Prostate gland (tissue), 2 donors: ENCODE data around the gene PNMA8C.

ENCODE experiments used
- POLR2A ChIP-seq: fragments of 450-650 bp; IDR thresholded peaks from one replicate; pipeline ENCODE4 v1.6.1; 2016; ENCODE audit warnings: antibody characterized with exemption, mild to moderate bottlenecking
- POLR2AphosphoS5 ChIP-seq: sonication (generic); formaldehyde crosslinking; IDR thresholded peaks from one replicate; pipeline ENCODE4 v1.6.1; 2017; ENCODE audit warnings: antibody characterized with exemption
- TF ChIP-seq, protein P1 (sequence below), 4 experiments: fragments of 200-600 bp in 2 of 4; fragments of 450-650 bp in 2 of 4; sonication (generic) in 2 of 4; IDR thresholded peaks; 1 replicate in 3 of 4; 2 replicates in 1 of 4; pipeline ENCODE4 v1.5.1; 2016 to 2019; ENCODE audit warnings: antibody characterized with exemption in 4 of 4, mild to moderate bottlenecking in 2 of 4, moderate library complexity in 2 of 4

DNA sequence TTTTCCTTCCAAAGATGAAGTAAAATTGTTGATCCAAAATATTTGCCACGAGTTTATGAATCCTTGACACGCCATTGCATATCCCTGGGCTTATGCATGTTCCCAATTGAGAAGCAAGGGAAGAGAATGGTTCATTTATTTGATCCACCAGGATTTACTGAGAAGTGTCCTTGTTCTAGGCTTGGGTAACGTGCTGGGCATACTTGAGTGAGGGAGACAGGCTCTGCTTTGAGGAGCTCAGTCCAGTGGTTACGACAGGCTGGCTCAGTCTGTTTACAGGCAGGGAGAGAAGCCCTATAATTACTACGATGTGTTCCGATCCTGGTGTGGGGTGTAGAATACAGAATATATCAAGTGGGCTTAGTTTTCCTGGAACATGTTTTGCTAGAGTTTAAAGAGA, 6.3 kb upstream of the PNMA8C start:
- TF ChIP-seq, protein P1, sequence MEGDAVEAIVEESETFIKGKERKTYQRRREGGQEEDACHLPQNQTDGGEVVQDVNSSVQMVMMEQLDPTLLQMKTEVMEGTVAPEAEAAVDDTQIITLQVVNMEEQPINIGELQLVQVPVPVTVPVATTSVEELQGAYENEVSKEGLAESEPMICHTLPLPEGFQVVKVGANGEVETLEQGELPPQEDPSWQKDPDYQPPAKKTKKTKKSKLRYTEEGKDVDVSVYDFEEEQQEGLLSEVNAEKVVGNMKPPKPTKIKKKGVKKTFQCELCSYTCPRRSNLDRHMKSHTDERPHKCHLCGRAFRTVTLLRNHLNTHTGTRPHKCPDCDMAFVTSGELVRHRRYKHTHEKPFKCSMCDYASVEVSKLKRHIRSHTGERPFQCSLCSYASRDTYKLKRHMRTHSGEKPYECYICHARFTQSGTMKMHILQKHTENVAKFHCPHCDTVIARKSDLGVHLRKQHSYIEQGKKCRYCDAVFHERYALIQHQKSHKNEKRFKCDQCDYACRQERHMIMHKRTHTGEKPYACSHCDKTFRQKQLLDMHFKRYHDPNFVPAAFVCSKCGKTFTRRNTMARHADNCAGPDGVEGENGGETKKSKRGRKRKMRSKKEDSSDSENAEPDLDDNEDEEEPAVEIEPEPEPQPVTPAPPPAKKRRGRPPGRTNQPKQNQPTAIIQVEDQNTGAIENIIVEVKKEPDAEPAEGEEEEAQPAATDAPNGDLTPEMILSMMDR (IDR thresholded peaks at IDR 0.05): no peak
- no peak for TF ChIP-seq POLR2A
- no peak for TF ChIP-seq POLR2AphosphoS5
